ENCODE data around the gene HNRNPUL2. TPM values are rescaled to one million over a fixed set of nuclear protein-coding genes. Genes with fewer than 3 reads are reported as not detected.
"Not testable (repeated sequence)": the region's sequence is repeated elsewhere in the genome, so short reads cannot be mapped to it uniquely, and the experiment has no call there.

HNRNPUL2 gene
- total RNA-seq, 1 donor from 2014 or later: 30.9 TPM

DNA sequence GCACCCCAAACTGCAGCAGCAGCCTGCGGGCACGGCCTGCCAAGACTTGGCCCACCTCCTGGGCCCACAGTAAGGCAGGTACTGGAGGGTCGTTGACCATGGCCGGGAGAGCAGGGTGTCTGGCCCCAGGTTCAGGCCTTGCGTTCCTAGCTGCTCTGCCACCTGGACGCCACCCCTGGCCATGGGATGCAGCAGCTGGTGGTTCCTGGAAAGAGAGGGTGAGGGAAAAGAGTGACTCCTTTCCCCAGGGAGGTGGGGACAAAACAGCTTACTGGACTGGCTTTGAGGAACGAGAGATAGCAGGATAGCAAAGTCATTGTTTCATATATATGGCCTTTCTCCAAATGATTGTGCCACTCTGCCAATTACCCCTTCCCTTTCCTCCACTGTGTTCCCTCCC, 21.8 kb downstream of the HNRNPUL2 start:
- TF ChIP-seq EZH2phosphoT487 (IDR thresholded peaks at IDR 0.05): no peak
- TF ChIP-seq, protein P1, sequence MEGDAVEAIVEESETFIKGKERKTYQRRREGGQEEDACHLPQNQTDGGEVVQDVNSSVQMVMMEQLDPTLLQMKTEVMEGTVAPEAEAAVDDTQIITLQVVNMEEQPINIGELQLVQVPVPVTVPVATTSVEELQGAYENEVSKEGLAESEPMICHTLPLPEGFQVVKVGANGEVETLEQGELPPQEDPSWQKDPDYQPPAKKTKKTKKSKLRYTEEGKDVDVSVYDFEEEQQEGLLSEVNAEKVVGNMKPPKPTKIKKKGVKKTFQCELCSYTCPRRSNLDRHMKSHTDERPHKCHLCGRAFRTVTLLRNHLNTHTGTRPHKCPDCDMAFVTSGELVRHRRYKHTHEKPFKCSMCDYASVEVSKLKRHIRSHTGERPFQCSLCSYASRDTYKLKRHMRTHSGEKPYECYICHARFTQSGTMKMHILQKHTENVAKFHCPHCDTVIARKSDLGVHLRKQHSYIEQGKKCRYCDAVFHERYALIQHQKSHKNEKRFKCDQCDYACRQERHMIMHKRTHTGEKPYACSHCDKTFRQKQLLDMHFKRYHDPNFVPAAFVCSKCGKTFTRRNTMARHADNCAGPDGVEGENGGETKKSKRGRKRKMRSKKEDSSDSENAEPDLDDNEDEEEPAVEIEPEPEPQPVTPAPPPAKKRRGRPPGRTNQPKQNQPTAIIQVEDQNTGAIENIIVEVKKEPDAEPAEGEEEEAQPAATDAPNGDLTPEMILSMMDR (IDR thresholded peaks at IDR 0.05): no peak
- no peak for TF ChIP-seq EZH2 (IDR thresholded peaks at IDR 0.05)
- Histone ChIP-seq H3K4me3 (peak overlapping the region; percentile 60), H2AFZ (replicated peaks) (peak overlapping the region; percentile 66), H3K27ac (peak overlapping the region; percentile 15), H3K4me1 (peaks cover 32% of the 10 kb centered on the region), H3K4me2 (peak overlapping the region; percentile 96), H3K79me2 (ENCODE audit: low read depth) (peaks cover 16% of the 10 kb centered on the region), H3K36me3 (peaks cover under 1% of the 10 kb centered on the region), H3F3A (ENCODE audit: low read depth) (peaks cover 49% of the 10 kb centered on the region), H3K9me3 (ENCODE audit: low read depth) (no peaks in the 10 kb centered on the region), H3K9ac (peak overlapping the region; percentile 74), H3K27me3 (no peaks in the 10 kb centered on the region), H4K20me1 (ENCODE audit: low read depth) (no peaks in the 10 kb centered on the region)
- H3K4me1 Mint-ChIP-seq: peaks cover 44% of the 10 kb centered on the region
- DNase-seq (ENCODE audit: low spot score): no peak
- peak overlapping the region; percentile 88 for H3K4me3 Mint-ChIP-seq
- no peaks in the 10 kb centered on the region for H3K9me3 Mint-ChIP-seq
- peaks cover 8% of the 10 kb centered on the region for H3K27me3 Mint-ChIP-seq (ENCODE audit: insufficient read depth, low read depth)
- H3K27ac Mint-ChIP-seq: peak overlapping the region; percentile 95
- peaks cover 19% of the 10 kb centered on the region for H3K36me3 Mint-ChIP-seq

DNA sequence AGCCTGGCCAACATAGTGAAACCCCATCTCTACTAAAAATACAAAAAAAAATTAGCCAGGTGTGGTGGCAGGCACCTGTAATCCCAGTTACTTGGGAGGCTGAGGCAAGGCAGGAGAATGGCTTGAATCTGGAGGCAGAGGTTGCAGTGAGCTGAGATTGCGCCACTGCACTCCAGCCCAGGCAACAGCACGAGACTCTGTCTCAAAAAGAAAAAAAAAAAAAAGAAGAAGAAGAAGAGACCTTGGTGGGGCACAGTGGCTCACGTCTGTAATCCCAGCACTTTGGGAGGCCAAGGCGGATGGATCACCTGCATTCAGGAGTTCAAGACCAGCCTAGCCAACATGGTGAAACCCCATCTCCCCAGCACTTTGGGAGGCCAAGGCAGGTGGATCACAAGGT, 23.3 kb downstream of the HNRNPUL2 start:
- H3K9ac ChIP-seq; H3K4me3 ChIP-seq; H4K20me1 ChIP-seq (ENCODE audit: low read depth); H3K27me3 ChIP-seq; H2AFZ ChIP-seq (replicated peaks); H3K9me3 Mint-ChIP-seq; H3K27ac ChIP-seq; H3K4me3 Mint-ChIP-seq; H3K9me3 ChIP-seq (ENCODE audit: low read depth); H3K36me3 ChIP-seq; H3K4me2 ChIP-seq; H3K27me3 Mint-ChIP-seq (ENCODE audit: insufficient read depth, low read depth); H3K27ac Mint-ChIP-seq; DNase-seq (ENCODE audit: low spot score): not testable (repeated sequence)
- H3K36me3 Mint-ChIP-seq: peaks cover 21% of the 10 kb centered on the region
- Histone ChIP-seq H3K4me1 (peaks cover 29% of the 10 kb centered on the region), H3F3A (ENCODE audit: low read depth) (peaks cover 36% of the 10 kb centered on the region), H3K79me2 (ENCODE audit: low read depth) (peaks cover 16% of the 10 kb centered on the region)
- H3K4me1 Mint-ChIP-seq: peaks cover 31% of the 10 kb centered on the region

DNA sequence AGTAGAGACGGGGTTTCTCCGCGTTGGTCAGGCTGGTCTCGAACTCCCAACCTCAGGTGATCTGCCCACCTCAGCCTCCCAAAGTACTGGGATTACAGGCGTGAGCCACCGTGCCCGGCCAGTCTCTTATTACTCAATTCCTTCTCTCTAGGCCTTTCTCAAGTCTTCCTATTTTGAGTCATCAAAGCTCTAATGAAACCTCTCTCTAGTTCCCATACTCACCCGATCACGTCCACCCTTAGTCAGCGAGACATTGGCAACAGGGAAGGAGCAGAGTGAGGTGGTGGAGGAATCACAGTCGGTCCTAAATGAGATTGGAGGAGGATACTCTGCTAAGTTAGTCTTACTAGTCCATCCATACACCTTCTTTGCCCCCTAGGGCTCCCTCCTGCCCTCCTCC, 25.0 kb downstream of the HNRNPUL2 start:
- H3K4me1 Mint-ChIP-seq: peaks cover 14% of the 10 kb centered on the region
- H3K36me3 ChIP-seq: peaks cover 4% of the 10 kb centered on the region

More for the DNA sequence above, 25.0 kb downstream of the HNRNPUL2 start:
- Histone ChIP-seq H3K9me3 (ENCODE audit: low read depth) (no peaks in the 10 kb centered on the region), H3K9ac (no peak overlapping the region), H3K79me2 (ENCODE audit: low read depth) (peaks cover 16% of the 10 kb centered on the region), H3K27me3 (no peaks in the 10 kb centered on the region), H3K4me3 (no peak overlapping the region), H3K4me2 (no peak overlapping the region), H3F3A (ENCODE audit: low read depth) (peaks cover 20% of the 10 kb centered on the region), H3K4me1 (peaks cover 14% of the 10 kb centered on the region), H2AFZ (replicated peaks) (no peak overlapping the region), H4K20me1 (ENCODE audit: low read depth) (no peaks in the 10 kb centered on the region), H3K27ac (no peak overlapping the region)
- TF ChIP-seq, protein P1 (IDR thresholded peaks at IDR 0.05): no peak
- no peak for TF ChIP-seq EZH2 (IDR thresholded peaks at IDR 0.05)
- TF ChIP-seq EZH2phosphoT487 (IDR thresholded peaks at IDR 0.05): no peak
- Mint-ChIP-seq H3K4me3 (no peak overlapping the region), H3K36me3 (peaks cover 25% of the 10 kb centered on the region), H3K27me3 (ENCODE audit: insufficient read depth, low read depth) (no peaks in the 10 kb centered on the region), H3K9me3 (no peaks in the 10 kb centered on the region), H3K27ac (peak overlapping the region; percentile 31)
- DNase-seq (ENCODE audit: low spot score): no peak

All from neural progenitor cell (in vitro differentiated cells).